ENCODE data around the gene CCSAP. TPM values are rescaled to one million over a fixed set of nuclear protein-coding genes. Genes with fewer than 3 reads are reported as not detected.
A peak's percentile ranks its signal among the peaks of the same experiment; 100 is the strongest.

CCSAP gene
- total RNA-seq, 2 donors from 2014 or later: 7.9 to 8.2 TPM

DNA sequence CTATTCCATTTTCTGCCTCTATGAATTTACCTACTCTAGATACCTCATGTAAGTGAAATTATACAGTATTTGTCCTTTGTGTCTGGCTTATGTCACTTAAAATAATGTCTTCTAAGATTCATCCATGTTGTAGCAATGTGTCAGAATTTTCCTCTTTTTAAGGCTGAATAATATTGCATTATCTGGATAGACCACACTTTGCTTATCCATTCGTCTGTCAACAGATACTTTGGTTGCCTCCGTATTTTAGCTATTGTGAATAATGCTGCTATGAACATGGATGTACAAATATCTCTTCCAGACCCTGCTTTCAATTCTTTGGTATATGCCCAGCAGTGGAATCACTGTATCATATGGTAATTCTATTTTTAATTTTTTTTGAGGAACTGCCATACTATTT, 10.1 kb upstream of the CCSAP start:
- H3K4me3 Mint-ChIP-seq: no peak overlapping the region
- peaks cover 45% of the 10 kb centered on the region for H3K27me3 Mint-ChIP-seq (ENCODE audit: low read depth)
- H3K4me1 Mint-ChIP-seq (ENCODE audit: low read depth): no peaks in the 10 kb centered on the region
- H3K9me3 Mint-ChIP-seq: peaks cover 0 to 2% of the 10 kb centered on the region in 2 donors
- H3K36me3 Mint-ChIP-seq (ENCODE audit: insufficient read depth in 2 of 2): peaks cover 0 to 6% of the 10 kb centered on the region in 2 donors
- H3K27ac Mint-ChIP-seq: no peak overlapping the region
- no peak for ATAC-seq (replicated peaks in 1 of 2)
- DNase-seq: no peak

DNA sequence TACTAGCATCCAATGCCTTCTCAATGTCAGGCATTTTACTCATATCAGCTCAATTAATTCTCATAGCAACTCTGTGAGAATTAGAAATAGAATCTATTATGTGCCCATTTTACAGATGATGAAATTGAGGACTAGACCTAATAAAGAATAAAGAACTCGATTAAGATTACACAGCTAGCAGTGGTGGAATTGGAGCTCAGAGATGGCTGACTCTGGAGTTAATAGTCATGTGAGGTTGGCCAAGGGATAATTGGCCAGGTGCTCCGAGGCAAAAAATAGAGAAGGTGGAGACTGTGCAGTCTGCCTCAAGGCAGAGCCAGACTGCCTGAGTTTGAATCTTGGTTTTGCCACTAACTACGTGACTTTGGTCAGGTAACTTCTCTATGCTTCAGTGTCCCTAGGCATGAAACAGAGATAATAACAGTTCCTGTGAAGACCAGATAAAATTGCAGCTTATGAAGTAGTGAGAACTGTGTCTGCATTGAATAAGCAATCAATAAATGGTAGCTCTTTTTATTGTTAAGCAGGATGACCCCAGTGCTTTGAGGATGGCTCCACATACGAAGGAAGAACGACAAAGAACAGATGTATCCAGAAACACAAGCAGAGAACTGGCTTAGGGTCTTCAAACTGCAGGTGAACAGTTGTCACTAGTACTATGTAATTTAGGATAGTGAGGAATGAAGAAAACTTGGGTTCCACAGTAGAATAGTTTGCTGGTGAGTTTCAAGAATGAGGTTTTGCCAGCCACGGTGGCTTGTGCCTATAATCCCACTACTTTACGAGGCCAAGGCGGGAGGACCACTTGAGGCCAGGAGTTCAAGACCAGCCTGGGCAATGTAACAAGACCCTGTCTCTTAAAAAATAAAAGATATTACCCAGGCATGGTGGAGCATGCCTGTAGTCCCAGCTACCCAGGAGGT, 6.9 kb upstream of the CCSAP start:
- Mint-ChIP-seq H3K27me3 (ENCODE audit: low read depth) (peaks cover 49% of the 10 kb centered on the region), H3K4me1 (ENCODE audit: low read depth) (no peaks in the 10 kb centered on the region), H3K27ac (no peak overlapping the region), H3K4me3 (no peak overlapping the region), H3K36me3 (ENCODE audit: insufficient read depth in 2 of 2) (peaks cover 1 to 2% of the 10 kb centered on the region in 2 donors), H3K9me3 (peaks cover 0 to 3% of the 10 kb centered on the region in 2 donors)
- DNase-seq (no peak), ATAC-seq (replicated peaks in 1 of 2) (no peak)

DNA sequence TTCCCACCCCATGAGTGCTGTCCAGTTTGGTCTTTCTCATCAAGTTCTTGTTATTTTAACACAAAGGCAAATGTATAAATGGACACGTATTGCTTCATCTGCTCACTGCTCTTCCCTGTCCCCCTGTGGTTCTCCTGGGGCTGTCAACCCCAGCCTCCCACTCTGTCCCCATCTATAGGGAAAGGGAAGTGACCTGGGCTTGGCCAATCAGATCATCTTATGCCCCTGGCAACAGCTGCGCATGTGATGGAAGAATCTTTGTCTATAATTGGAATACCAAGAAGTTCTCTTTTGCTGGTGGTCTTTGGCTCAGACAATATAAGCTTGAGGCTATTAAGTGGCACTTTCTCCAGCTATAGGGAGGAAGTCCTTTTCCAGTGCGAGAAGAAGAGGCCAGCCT, 4.7 kb upstream of the CCSAP start:
- peaks cover 15% of the 10 kb centered on the region for H3K4me1 Mint-ChIP-seq (ENCODE audit: low read depth)
- ATAC-seq (replicated peaks in 1 of 2) (no peak), DNase-seq (no peak)
- peaks cover 47% of the 10 kb centered on the region for H3K27me3 Mint-ChIP-seq (ENCODE audit: low read depth)
- peaks cover 0 to 1% of the 10 kb centered on the region in 2 donors for H3K9me3 Mint-ChIP-seq
- H3K4me3 Mint-ChIP-seq: no peak overlapping the region
- H3K36me3 Mint-ChIP-seq (ENCODE audit: insufficient read depth in 2 of 2): peaks cover 0 to 1% of the 10 kb centered on the region in 2 donors
- H3K27ac Mint-ChIP-seq: no peak overlapping the region

DNA sequence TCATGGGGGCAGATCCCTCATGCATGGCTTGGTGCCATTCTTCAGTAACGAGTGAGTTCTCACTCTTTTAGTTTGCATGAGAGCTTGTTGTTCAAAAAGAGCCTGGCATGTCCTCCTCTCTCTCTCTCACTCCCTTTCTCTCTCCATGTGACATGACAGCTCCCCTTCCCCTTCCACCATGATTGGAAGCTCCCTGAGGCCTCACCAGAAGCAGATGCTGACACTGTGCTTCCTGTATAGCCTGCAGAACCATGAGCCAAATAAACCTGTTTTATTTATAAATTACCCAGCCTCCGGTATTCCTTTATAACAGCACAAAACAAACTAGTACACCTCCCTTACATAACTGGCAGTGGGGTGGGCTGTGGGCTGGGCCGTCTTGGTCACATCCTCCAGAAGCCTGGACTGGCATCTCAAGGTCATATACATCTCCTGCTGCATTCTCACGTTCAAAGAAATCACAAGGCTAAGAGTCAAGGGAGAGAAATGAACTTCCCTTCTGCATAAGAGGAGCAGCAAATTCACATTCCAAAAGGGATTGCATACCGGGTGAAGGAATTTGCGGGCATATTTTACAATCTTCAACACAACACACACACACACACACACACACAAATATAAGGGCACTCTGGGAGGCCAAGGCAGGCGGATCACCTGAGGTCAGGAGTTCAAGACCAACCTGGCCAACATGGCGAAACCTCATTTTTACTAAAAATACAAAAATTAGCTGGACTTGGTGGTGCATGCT, 2.3 kb upstream of the CCSAP start:
- Mint-ChIP-seq H3K27ac (no peak overlapping the region), H3K4me3 (peak overlapping the region in 1 of 2 donors; percentile 11), H3K36me3 (ENCODE audit: insufficient read depth in 2 of 2) (peaks cover 0 to 1% of the 10 kb centered on the region in 2 donors), H3K9me3 (peaks cover 0 to 1% of the 10 kb centered on the region in 2 donors), H3K4me1 (ENCODE audit: low read depth) (peaks cover 26% of the 10 kb centered on the region), H3K27me3 (ENCODE audit: low read depth) (peaks cover 35% of the 10 kb centered on the region)
- DNase-seq (no peak), ATAC-seq (replicated peaks in 1 of 2) (no peak)

DNA sequence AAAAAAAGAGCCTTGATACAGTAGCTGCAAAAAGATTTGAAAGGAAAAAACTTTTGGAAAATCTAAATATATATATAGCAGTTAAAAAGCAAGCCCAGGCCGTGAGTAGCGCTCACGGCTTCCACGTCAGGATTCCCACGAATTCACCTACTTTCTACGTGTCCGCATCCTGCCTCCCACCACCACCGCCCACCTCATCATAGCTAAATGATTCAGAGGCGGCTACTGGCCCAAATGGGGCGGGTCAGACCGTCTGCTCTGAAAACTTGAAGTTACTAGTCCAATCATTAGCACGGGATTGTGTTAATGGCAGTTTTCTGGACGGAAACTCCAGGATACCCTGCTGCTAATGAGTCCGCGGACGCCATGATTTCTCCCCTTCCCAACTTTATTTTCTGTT, 1.3 kb upstream of the CCSAP start:
- peaks cover 0 to 1% of the 10 kb centered on the region in 2 donors for H3K36me3 Mint-ChIP-seq (ENCODE audit: insufficient read depth in 2 of 2)
- peaks cover 0 to 1% of the 10 kb centered on the region in 2 donors for H3K9me3 Mint-ChIP-seq
- H3K4me1 Mint-ChIP-seq (ENCODE audit: low read depth): peaks cover 36% of the 10 kb centered on the region
- DNase-seq (peak; percentile 16 to 26), ATAC-seq (replicated peaks in 1 of 2) (no peak)
- H3K4me3 Mint-ChIP-seq: peak overlapping the region; percentile 71 to 95
- no peak overlapping the region for H3K27ac Mint-ChIP-seq
- H3K27me3 Mint-ChIP-seq (ENCODE audit: low read depth): peaks cover 35% of the 10 kb centered on the region

DNA sequence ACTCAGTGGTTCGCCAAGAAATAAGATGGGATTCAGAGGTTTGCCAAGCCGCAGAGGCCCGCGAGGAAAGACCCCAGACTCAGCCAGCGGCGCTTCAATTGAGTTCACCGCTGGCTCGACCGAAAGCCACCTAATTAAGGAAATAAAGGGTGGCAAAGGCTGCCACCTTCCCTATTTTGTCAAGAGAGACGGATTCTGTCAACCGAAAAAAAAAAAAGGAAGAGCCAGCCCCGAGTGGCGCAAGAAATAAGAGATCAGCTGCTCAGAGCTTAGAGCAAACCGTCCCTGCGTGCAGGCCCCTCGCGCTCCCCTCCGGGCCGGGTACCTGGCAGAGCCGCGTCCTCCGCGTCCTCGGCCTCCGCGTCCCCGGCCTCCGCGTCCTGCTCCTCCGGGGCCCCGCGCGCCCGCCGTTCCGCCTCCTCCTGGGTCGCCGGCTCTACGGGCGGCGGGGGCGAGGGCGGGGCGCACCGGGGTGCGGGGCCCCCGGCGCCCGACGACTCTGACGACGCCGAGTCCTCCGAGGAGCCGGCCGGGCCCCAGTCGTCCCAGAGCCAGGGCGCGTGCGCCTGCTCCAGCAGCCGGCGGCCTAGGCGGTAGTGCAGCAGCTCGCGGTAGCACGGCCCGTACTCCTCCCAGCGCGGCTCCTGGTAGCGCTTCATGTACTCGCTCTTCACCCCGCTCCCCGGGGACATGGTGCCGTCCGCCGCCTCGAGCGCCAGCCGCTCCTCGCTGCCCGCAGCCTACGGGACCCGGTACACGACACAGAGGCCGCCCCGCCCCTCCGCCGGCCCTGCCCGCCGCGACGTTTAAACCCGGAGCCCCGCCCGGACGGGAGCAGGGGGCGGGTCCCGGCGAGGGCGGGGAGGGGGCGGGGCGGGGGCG, 832 bp downstream of the CCSAP start:
- peaks cover 57% of the 10 kb centered on the region for H3K4me1 Mint-ChIP-seq (ENCODE audit: low read depth)
- peak overlapping the region; percentile 95 to 97 for H3K4me3 Mint-ChIP-seq
- peaks cover 0 to 1% of the 10 kb centered on the region in 2 donors for H3K9me3 Mint-ChIP-seq
- peak; percentile 83 to 87 for ATAC-seq (replicated peaks in 1 of 2)
- peak; percentile 89 for DNase-seq
- H3K27ac Mint-ChIP-seq: peak overlapping the region; percentile 79
- H3K27me3 Mint-ChIP-seq (ENCODE audit: low read depth): peaks cover 23% of the 10 kb centered on the region
- peaks cover 1 to 3% of the 10 kb centered on the region in 2 donors for H3K36me3 Mint-ChIP-seq (ENCODE audit: insufficient read depth in 2 of 2)

DNA sequence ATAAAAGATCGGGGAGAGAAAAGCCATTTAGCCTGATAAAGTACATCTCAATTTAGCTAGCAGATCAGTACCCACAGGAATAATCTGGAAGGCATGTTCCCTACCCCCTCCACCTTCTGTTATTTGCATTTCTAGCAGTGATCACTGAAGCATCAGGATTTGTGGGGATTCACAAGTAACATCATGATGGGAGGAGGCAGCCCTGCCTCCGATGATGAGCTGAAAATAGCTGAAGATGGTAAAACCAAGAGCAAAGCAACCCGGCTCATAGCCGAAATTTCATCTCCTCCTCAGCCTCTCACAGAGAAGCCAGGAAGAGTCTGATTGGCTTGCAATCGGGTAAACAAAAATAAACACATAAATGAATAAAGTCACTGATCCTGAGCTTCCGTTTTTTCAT, 2.4 kb downstream of the CCSAP start:
- Mint-ChIP-seq H3K4me1 (ENCODE audit: low read depth) (peaks cover 66% of the 10 kb centered on the region), H3K27ac (no peak overlapping the region), H3K27me3 (ENCODE audit: low read depth) (peaks cover 12% of the 10 kb centered on the region), H3K9me3 (peaks cover 0 to 1% of the 10 kb centered on the region in 2 donors), H3K4me3 (peak overlapping the region; percentile 95 to 97), H3K36me3 (ENCODE audit: insufficient read depth in 2 of 2) (peaks cover 1 to 3% of the 10 kb centered on the region in 2 donors)
- ATAC-seq (replicated peaks in 1 of 2): no peak
- no peak for DNase-seq

DNA sequence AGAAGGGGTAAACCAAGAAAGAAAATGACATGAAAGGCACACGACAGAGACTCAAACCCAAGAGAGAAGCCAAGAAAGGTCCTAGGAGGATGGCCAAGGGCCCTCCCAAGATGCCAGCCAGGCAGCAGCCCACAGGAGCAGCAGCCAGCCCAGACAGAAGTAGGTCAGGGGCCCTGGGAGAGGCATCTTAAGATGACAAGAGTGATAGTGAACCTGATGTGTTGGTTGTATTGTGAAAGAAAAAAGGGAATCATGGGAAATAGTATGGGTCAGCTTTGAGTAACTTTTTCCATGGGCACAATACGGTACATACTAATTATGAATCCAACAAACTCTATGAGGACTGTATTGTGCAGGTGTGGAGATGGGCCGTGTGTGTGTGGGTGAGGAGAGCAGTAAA, 3.3 kb downstream of the CCSAP start:
- peaks cover 3 to 5% of the 10 kb centered on the region in 2 donors for H3K36me3 Mint-ChIP-seq (ENCODE audit: insufficient read depth in 2 of 2)
- peak overlapping the region; percentile 5 to 97 for H3K4me3 Mint-ChIP-seq
- peaks cover 1% of the 10 kb centered on the region in 2 donors for H3K9me3 Mint-ChIP-seq
- DNase-seq (peak in 1 of 2 donors; percentile 22), ATAC-seq (replicated peaks in 1 of 2) (peak in 1 of 2 donors; percentile 8)
- peak overlapping the region; percentile 1 for H3K27ac Mint-ChIP-seq
- H3K27me3 Mint-ChIP-seq (ENCODE audit: low read depth): peaks cover 2% of the 10 kb centered on the region
- H3K4me1 Mint-ChIP-seq (ENCODE audit: low read depth): peaks cover 66% of the 10 kb centered on the region

DNA sequence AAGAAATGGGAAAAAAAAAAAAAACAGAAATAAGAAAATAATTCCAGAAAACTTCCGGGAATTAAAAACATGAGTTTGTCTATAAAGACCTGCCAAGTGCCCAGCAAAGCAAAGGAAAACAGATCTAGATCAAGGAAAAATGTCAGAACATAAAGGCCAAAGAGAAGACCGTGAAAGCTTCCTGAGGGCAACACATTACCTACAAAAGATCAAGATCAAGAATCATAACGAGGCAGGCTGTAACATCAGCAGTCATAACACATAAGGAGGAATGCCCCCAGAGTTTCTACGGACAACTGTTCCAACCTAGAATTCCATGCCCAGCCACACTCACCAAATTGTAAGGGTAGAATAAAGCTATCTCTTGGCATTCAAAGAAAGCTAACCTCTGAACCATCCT, 3.8 kb downstream of the CCSAP start:
- Mint-ChIP-seq H3K27ac (peak overlapping the region; percentile 5), H3K27me3 (ENCODE audit: low read depth) (no peaks in the 10 kb centered on the region), H3K9me3 (peaks cover 1% of the 10 kb centered on the region in 2 donors), H3K4me1 (ENCODE audit: low read depth) (peaks cover 61% of the 10 kb centered on the region), H3K36me3 (ENCODE audit: insufficient read depth in 2 of 2) (peaks cover 5% of the 10 kb centered on the region in 2 donors), H3K4me3 (peak overlapping the region; percentile 5 to 97)
- ATAC-seq (replicated peaks in 1 of 2) (no peak), DNase-seq (no peak)

DNA sequence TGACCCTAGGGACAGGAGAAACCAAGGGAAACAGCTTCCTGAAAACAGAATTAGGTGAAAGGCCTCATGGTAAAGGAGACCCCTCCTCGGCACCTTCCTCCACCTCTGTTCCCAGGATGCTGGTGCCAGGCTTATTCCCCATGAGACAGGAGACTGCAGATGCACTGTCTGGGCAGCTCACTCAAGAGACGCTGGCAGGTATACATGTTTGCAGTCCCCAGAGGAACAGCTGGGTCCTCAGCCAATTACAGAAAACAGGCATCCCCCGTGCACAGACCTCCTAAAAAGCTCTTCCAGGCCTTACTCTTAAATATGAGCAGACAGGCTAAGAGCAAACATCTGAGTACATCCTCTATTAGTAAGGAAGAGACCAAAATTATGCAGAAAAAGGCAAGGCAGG, 6.5 kb downstream of the CCSAP start:
- no peaks in the 10 kb centered on the region for H3K27me3 Mint-ChIP-seq (ENCODE audit: low read depth)
- no peak for ATAC-seq (replicated peaks in 1 of 2)
- H3K27ac Mint-ChIP-seq: no peak overlapping the region
- peaks cover 1% of the 10 kb centered on the region in 2 donors for H3K9me3 Mint-ChIP-seq
- peaks cover 48% of the 10 kb centered on the region for H3K4me1 Mint-ChIP-seq (ENCODE audit: low read depth)
- peaks cover 5% of the 10 kb centered on the region in 2 donors for H3K36me3 Mint-ChIP-seq (ENCODE audit: insufficient read depth in 2 of 2)
- DNase-seq: no peak
- H3K4me3 Mint-ChIP-seq: no peak overlapping the region

DNA sequence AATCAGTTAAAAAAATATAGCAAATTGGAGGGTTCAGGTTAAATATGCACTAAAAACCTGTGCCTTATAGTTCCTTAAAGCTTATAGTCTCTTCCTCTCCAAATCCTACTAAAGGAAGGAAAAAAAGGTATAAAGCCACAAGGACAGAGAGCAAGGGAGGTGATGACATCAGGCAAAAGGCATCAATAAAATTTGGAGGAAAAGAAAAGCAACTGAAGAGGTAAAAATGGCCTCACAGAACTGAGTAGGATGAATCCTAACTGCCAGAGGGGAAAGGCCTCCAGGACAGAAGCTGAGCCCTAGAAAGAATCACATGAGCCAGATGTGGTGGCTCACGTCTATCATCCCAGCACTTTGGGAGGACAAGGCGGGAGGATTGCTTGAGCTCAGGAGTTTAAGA, 8.1 kb downstream of the CCSAP start:
- DNase-seq: no peak
- Mint-ChIP-seq H3K27me3 (ENCODE audit: low read depth) (no peaks in the 10 kb centered on the region), H3K9me3 (peaks cover 1% of the 10 kb centered on the region in 2 donors), H3K36me3 (ENCODE audit: insufficient read depth in 2 of 2) (peaks cover 5% of the 10 kb centered on the region in 2 donors), H3K4me3 (no peak overlapping the region), H3K4me1 (ENCODE audit: low read depth) (peaks cover 35% of the 10 kb centered on the region), H3K27ac (no peak overlapping the region)
- ATAC-seq (replicated peaks in 1 of 2): no peak

DNA sequence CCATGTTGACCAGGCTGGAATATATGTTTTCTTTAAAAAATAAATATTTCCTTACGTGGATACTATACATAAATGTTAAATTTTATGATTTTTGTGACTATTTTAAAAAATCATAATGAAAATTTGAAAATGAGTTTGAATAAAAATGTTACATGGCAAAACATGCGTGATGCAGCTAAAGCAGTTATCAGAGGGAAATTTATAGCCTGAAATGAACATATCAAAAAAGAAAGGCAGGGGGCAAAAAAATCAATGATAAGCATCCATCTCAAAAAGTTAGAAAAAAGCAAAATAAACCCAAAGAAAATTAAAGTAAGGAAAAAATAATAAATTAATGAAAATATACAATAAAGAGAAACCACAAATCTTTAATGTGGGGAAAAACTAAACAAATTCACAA, 8.6 kb downstream of the CCSAP start:
- DNase-seq: no peak
- no peak overlapping the region for H3K27ac Mint-ChIP-seq
- H3K4me1 Mint-ChIP-seq (ENCODE audit: low read depth): peaks cover 31% of the 10 kb centered on the region
- ATAC-seq (replicated peaks in 1 of 2): no peak
- H3K36me3 Mint-ChIP-seq (ENCODE audit: insufficient read depth in 2 of 2): peaks cover 5% of the 10 kb centered on the region in 2 donors
- peaks cover 1% of the 10 kb centered on the region in 2 donors for H3K9me3 Mint-ChIP-seq
- H3K4me3 Mint-ChIP-seq: no peak overlapping the region
- no peaks in the 10 kb centered on the region for H3K27me3 Mint-ChIP-seq (ENCODE audit: low read depth)

Measured in activated T-cell treated with anti-CD3 and anti-CD28 coated beads, Interleukin-2, amount 50 U/mL, for 72 hours (primary cell).